Skeletal muscle satellite cell (primary cell): ENCODE results near the gene CYLC1. TPM values are rescaled to one million over a fixed set of nuclear protein-coding genes. Genes with fewer than 3 reads are reported as not detected.

ENCODE experiments used
- H3K27me3 ChIP-seq: 2 replicates; pipeline ENCODE4 v1.7.0; 2013; ENCODE audit warnings: low read length; ENCODE audit not compliant: control insufficient read depth, insufficient read depth
- H3K36me3 ChIP-seq: 2 replicates; pipeline ENCODE4 v1.7.0; 2013; ENCODE audit warnings: mild to moderate bottlenecking, control low read depth, low read length; ENCODE audit not compliant: insufficient read depth
- H3K4me1 ChIP-seq: 2 replicates; pipeline ENCODE4 v1.7.0; 2013; ENCODE audit warnings: low read length; ENCODE audit not compliant: control insufficient read depth, insufficient read depth
- H3K4me2 ChIP-seq: 2 replicates; pipeline ENCODE4 v1.7.0; 2013; ENCODE audit warnings: mild to moderate bottlenecking, low read length
- H3K4me3 ChIP-seq: 2 replicates; pipeline ENCODE4 v1.7.0; 2013; ENCODE audit warnings: low read length
- H3K9ac ChIP-seq: 2 replicates; pipeline ENCODE4 v1.7.0; 2013; ENCODE audit warnings: mild to moderate bottlenecking, low read depth, low read length, moderate library complexity
- H3K9me3 ChIP-seq: replicated peaks from 2 replicates; pipeline ENCODE4 v1.7.0; 2013; ENCODE audit warnings: mild to moderate bottlenecking, control low read depth, low read length
- total RNA-seq: library from RNA; depleted of rRNA; stranded (reverse); fragments of >200 nt; gene quantifications from 2 replicates; pipeline ENCODE4 v1.2.3, GENCODE V29; 2012; rRNA removed

The CYLC1 gene, protein sequence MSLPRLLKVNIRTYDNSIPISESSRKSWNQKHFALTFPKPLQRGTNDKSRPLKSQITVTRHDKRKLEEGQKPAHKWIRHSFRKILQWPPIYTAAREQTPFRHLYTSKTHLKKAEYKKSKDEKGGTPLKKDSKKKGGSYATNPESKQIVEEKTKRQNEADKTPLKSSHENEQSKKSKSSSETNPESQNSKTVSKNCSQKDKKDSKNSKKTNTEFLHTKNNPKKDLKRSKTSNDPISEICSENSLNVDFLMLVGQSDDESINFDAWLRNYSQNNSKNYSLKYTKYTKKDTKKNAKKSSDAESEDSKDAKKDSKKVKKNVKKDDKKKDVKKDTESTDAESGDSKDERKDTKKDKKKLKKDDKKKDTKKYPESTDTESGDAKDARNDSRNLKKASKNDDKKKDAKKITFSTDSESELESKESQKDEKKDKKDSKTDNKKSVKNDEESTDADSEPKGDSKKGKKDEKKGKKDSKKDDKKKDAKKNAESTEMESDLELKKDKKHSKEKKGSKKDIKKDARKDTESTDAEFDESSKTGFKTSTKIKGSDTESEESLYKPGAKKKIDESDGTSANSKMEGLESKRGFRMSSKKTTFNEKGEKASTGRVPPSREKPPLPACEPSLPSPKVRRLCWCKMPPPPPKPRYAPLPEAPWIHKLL
- not detected in 2 replicates for total RNA-seq

- H3K36me3 ChIP-seq: no peaks in the 10 kb centered on the region
- no peaks in the 10 kb centered on the region for H3K27me3 ChIP-seq
- H3K4me3 ChIP-seq: no peak within 1 kb of the TSS
- no peaks in the 10 kb centered on the region for H3K9me3 ChIP-seq
- no peaks in the 10 kb centered on the region for H3K4me1 ChIP-seq
- no peak within 1 kb of the TSS for H3K9ac ChIP-seq
- no peak within 1 kb of the TSS for H3K4me2 ChIP-seq
Observed at GRCh38 chrX:83860846-83861245, at the start of gene CYLC1. CYLC1 (plus strand) TSS chrX:83861146; CDS start chrX:83861183, 37 bp downstream.

DNA sequence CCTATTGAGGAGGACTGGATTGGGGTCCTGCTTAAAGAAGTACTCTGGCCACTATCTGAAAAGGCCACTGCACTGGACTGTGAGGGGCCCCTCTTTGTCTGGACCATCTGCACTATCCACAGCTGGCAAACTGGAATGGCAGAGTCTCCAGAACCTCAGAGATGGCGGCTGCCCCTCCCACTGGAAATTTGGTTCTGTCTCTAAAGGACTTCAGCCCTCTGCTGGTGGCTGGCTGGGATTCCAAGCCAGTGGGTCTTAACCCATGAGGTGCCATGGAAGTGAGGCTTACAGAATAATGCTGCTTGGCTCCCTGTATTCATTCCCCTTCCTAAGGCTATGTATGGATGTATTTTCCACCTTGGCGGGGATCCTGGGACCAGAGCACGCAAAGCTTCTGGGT, 41.6 kb upstream of the CYLC1 start:
- H3K4me1 ChIP-seq: no peaks in the 10 kb centered on the region
- no peak overlapping the region for H3K4me3 ChIP-seq
- no peaks in the 10 kb centered on the region for H3K9me3 ChIP-seq
- no peaks in the 10 kb centered on the region for H3K36me3 ChIP-seq
- H3K27me3 ChIP-seq: no peaks in the 10 kb centered on the region
- H3K9ac ChIP-seq: no peak overlapping the region
- no peak overlapping the region for H3K4me2 ChIP-seq

- Histone ChIP-seq H3K9me3 (no peaks in the 10 kb centered on the region), H3K4me1 (no peaks in the 10 kb centered on the region), H3K36me3 (no peaks in the 10 kb centered on the region), H3K27me3 (no peaks in the 10 kb centered on the region), H3K9ac (no peak overlapping the region), H3K4me2 (no peak overlapping the region), H3K4me3 (no peak overlapping the region)
Observed at GRCh38 chrX:83829874-83830273, 31.1 kb upstream of the CYLC1 start.

DNA sequence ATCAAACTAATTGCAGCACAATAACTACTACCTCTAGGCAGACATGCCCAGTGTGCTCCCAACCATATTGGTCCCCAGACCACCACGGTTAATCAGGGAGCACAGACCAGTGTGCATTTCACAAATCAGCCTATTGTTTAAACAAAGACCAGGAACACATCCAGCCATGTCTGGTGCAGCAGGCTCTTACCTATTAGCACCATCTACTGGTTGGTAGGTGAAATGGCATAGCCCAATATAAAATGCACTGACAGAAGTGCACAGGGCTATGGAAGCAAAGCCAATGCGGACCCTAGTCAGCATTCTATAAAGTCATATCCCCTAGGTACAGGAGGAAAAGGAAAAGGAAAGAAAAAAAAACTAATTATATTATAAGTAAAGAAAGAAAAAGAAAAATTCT, 15.5 kb upstream of the CYLC1 start:
- Histone ChIP-seq H3K27me3 (no peaks in the 10 kb centered on the region), H3K36me3 (no peaks in the 10 kb centered on the region), H3K9me3 (no peaks in the 10 kb centered on the region), H3K9ac (no peak overlapping the region), H3K4me1 (no peaks in the 10 kb centered on the region), H3K4me3 (no peak overlapping the region), H3K4me2 (no peak overlapping the region)

- Histone ChIP-seq H3K27me3 (no peaks in the 10 kb centered on the region), H3K4me3 (no peak overlapping the region), H3K4me1 (no peaks in the 10 kb centered on the region), H3K4me2 (no peak overlapping the region), H3K9ac (no peak overlapping the region), H3K36me3 (no peaks in the 10 kb centered on the region), H3K9me3 (no peaks in the 10 kb centered on the region)
Observed at GRCh38 chrX:83847339-83847738, 13.6 kb upstream of the CYLC1 start.

DNA sequence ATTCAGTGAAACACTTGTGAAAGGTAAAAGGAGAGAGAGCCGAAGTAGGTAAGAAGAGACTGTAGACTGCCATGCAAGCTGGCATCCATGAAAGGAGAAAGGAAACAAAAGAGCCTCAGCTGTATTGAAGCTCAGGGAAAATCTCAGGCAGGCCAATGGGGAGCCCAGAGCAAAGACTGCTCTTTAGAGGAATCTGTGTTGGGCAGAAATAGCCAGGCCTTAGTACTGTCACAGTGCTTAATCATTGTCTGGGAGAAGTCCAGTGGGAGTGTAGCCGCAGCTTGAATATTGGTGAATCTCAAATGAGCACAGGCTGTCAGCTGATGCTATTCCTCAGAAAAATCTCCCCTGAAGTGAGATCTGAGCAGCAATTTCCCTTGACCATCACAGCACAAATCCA, 27.6 kb downstream of the CYLC1 start:
- Histone ChIP-seq H3K4me1 (no peaks in the 10 kb centered on the region), H3K9ac (no peak overlapping the region), H3K27me3 (no peaks in the 10 kb centered on the region), H3K4me3 (no peak overlapping the region), H3K36me3 (no peaks in the 10 kb centered on the region), H3K9me3 (no peaks in the 10 kb centered on the region), H3K4me2 (no peak overlapping the region)

GRCh38 chrX:83892433-83892832, 31.5 kb downstream of the CYLC1 start:
- Histone ChIP-seq H3K27me3 (no peaks in the 10 kb centered on the region), H3K4me2 (no peak overlapping the region), H3K36me3 (no peaks in the 10 kb centered on the region), H3K9me3 (no peaks in the 10 kb centered on the region), H3K4me1 (no peaks in the 10 kb centered on the region), H3K4me3 (no peak overlapping the region), H3K9ac (no peak overlapping the region)

GRCh38 chrX:83906921-83907320, 46.0 kb downstream of the CYLC1 start:
- Histone ChIP-seq H3K36me3 (no peaks in the 10 kb centered on the region), H3K4me1 (no peaks in the 10 kb centered on the region), H3K9ac (no peak overlapping the region), H3K4me2 (no peak overlapping the region), H3K9me3 (no peaks in the 10 kb centered on the region), H3K27me3 (no peaks in the 10 kb centered on the region), H3K4me3 (no peak overlapping the region)

DNA sequence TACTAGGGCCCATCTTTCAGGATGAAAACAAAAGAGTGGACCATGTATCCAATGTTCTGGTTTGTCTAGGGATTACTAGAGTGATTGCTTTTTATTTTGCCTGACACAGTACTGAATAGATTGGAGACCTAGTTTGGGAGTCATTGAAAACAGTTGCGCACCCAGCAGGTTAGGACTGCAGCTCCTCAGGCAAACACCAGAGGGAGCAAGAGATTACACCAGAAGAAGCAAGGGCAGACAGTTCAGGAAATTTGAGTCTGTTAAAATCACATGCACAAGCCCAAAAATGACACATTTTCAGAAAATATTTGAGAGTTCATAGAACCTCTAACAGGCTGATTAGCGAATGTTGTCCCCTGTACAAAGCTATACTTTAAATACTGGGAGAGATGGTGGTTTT, 55.6 kb downstream of the CYLC1 start:
- Histone ChIP-seq H3K4me3 (no peak overlapping the region), H3K4me2 (no peak overlapping the region), H3K4me1 (no peaks in the 10 kb centered on the region), H3K27me3 (no peaks in the 10 kb centered on the region), H3K9ac (no peak overlapping the region), H3K36me3 (no peaks in the 10 kb centered on the region), H3K9me3 (no peaks in the 10 kb centered on the region)

DNA sequence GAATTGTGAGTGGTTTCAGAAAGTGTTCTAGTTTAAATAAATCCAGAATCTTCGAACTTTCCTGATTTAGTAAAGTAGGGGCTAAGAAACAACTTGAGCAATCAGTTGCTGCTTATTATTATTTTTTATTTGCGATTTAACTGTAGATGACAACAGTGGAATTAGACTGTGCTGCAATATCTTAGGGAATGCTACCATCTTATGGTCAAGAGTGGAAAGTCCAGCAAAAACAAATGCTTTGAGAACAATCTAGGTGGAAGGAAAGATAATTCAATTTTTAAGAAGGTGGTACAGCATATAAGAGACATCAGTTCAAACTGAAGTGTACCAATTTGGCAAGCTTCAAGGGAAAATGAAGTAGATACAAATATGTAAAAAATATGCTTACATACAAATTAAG, 73.3 kb downstream of the CYLC1 start:
- Histone ChIP-seq H3K4me2 (no peak overlapping the region), H3K36me3 (no peaks in the 10 kb centered on the region), H3K9ac (no peak overlapping the region), H3K9me3 (no peaks in the 10 kb centered on the region), H3K4me3 (no peak overlapping the region), H3K4me1 (no peaks in the 10 kb centered on the region), H3K27me3 (no peaks in the 10 kb centered on the region)
